IMR-90 (cell line): ENCODE data around the gene EHBP1. TPM values are rescaled to one million over a fixed set of nuclear protein-coding genes. Genes with fewer than 3 reads are reported as not detected.
A peak's percentile ranks its signal among the peaks of the same experiment; 100 is the strongest.

Experiments
- ATAC-seq: fragments of 200-7000 bp; cut with Tn5 transposase; 2 replicates; pipeline ENCODE4 v1.9.1; 2020; ENCODE audit warnings: low read depth, mild to moderate bottlenecking, moderate library complexity
- BruUV-seq: library from RNA; stranded (reverse); fragments of 400-500 nt; replicated peaks from 2 replicates; lab custom pipeline; 2021; lab: Mats Ljungman, UMichigan
- CTCF ChIA-PET: fragments of 300-600 bp; formaldehyde crosslinking; extraction: SDS; loops from one replicate; lab custom pipeline; 2021; ENCODE audit warnings: antibody characterized with exemption; lab: Yijun Ruan, JAX
- POLR2A ChIA-PET: fragments of 300-600 bp; sonication (Branson Sonifier 250); formaldehyde crosslinking; loops from one replicate; lab custom pipeline; 2022; ENCODE audit warnings: antibody characterized with exemption; ENCODE audit not compliant: unreplicated experiment; lab: Charles Lee
- DNase-seq: peaks from one replicate; pipeline ENCODE4 v3.0.0; 2013
- H2AFZ ChIP-seq: replicated peaks from 2 replicates; pipeline ENCODE3; 2013; ENCODE audit warnings: low read length, mild to moderate bottlenecking; ENCODE audit not compliant: poor library complexity
- H2AK5ac ChIP-seq: 2 replicates; pipeline ENCODE4 v1.6.1; 2013; ENCODE audit warnings: low read depth, low read length, inconsistent platforms
- H2AK9ac ChIP-seq: replicated peaks from 2 replicates; pipeline ENCODE3; 2013; ENCODE audit warnings: mild to moderate bottlenecking, low read depth, low read length, moderate library complexity; ENCODE audit not compliant: poor library complexity
- H2BK120ac ChIP-seq: 2 replicates; pipeline ENCODE4 v1.6.1; 2013; ENCODE audit warnings: low read depth, low read length, inconsistent platforms
- H2BK15ac ChIP-seq: 3 replicates; pipeline ENCODE4 v1.6.1; 2013; ENCODE audit warnings: low read depth, low read length, inconsistent platforms
- H2BK20ac ChIP-seq: 2 replicates; pipeline ENCODE4 v1.6.1; 2013; ENCODE audit warnings: low read depth, mild to moderate bottlenecking, inconsistent platforms, low read length, moderate library complexity
- H2BK5ac ChIP-seq: 2 replicates; pipeline ENCODE4 v1.6.1; 2013; ENCODE audit warnings: mild to moderate bottlenecking, low read depth, low read length, inconsistent platforms; ENCODE audit not compliant: poor library complexity, severe bottlenecking
- H3K14ac ChIP-seq: replicated peaks from 2 replicates; pipeline ENCODE4 v1.6.1; 2013; ENCODE audit warnings: low read depth, low read length, inconsistent platforms
- H3K18ac ChIP-seq: 2 replicates; pipeline ENCODE4 v1.6.1; 2013; ENCODE audit warnings: low read depth, low read length, control low read depth
- H3K23ac ChIP-seq: 2 replicates; pipeline ENCODE4 v1.6.1; 2013; ENCODE audit warnings: low read depth, low read length, inconsistent platforms
- H3K27ac ChIP-seq: 2 replicates; pipeline ENCODE4 v1.5.1; 2013; ENCODE audit warnings: mild to moderate bottlenecking, control low read depth, low read length; ENCODE audit not compliant: insufficient read depth
- H3K27me3 ChIP-seq: 2 replicates; pipeline ENCODE4 v1.6.1; 2013; ENCODE audit warnings: low read length; ENCODE audit not compliant: control insufficient read depth, insufficient read depth
- H3K36me3 ChIP-seq: 2 replicates; pipeline ENCODE4 v1.6.1; 2013; ENCODE audit warnings: low read length, mixed read lengths; ENCODE audit not compliant: control insufficient read depth, insufficient read depth
- H3K4ac ChIP-seq: 2 replicates; pipeline ENCODE4 v1.6.1; 2013; ENCODE audit warnings: low read depth, low read length, inconsistent platforms
- H3K4me1 ChIP-seq: 2 replicates; pipeline ENCODE4 v1.6.1; 2013; ENCODE audit warnings: low read length, mixed read lengths; ENCODE audit not compliant: control insufficient read depth, insufficient read depth
- H3K4me2 ChIP-seq: 2 replicates; pipeline ENCODE4 v1.6.1; 2013; ENCODE audit warnings: low read depth, mild to moderate bottlenecking, control low read depth, low read length, moderate library complexity
- H3K4me3 ChIP-seq: 2 replicates; pipeline ENCODE4 v1.5.1; 2013; ENCODE audit warnings: low read depth, mild to moderate bottlenecking, control low read depth, low read length, moderate library complexity; ENCODE audit not compliant: insufficient read depth
- H3K56ac ChIP-seq: 2 replicates; pipeline ENCODE4 v1.6.1; 2013; ENCODE audit warnings: low read length, inconsistent platforms; ENCODE audit not compliant: insufficient read depth; ENCODE audit errors: extremely low read depth
- H3K79me1 ChIP-seq, 2 experiments: 2 replicates each; pipeline ENCODE4 v1.6.1; 2013; ENCODE audit warnings: low read length in 2 of 2, inconsistent platforms in 1 of 2, low read depth in 1 of 2
- H3K9ac ChIP-seq: 2 replicates; pipeline ENCODE4 v1.6.1; 2013; ENCODE audit warnings: low read depth, low read length, control low read depth
- H3K9me1 ChIP-seq: 2 replicates; pipeline ENCODE4 v1.6.1; 2013; ENCODE audit warnings: low read length, inconsistent platforms; ENCODE audit not compliant: insufficient read depth
- H3K9me3 ChIP-seq: 2 replicates; pipeline ENCODE4 v1.6.1; 2013; ENCODE audit warnings: low read length; ENCODE audit not compliant: control insufficient read depth, insufficient read depth
- H4K20me1 ChIP-seq: 2 replicates; pipeline ENCODE4 v1.6.1; 2013; ENCODE audit warnings: low read length, inconsistent platforms; ENCODE audit not compliant: insufficient read depth
- H4K5ac ChIP-seq: 2 replicates; pipeline ENCODE4 v1.6.1; 2013; ENCODE audit warnings: mild to moderate bottlenecking, low read depth, low read length, control low read depth
- H4K8ac ChIP-seq, 2 experiments: 2 replicates each; pipeline ENCODE4 v1.6.1; 2013; ENCODE audit warnings: low read depth in 2 of 2, low read length in 2 of 2, control low read depth in 1 of 2, inconsistent platforms in 1 of 2
- H4K91ac ChIP-seq: 2 replicates; pipeline ENCODE4 v1.6.1; 2013; ENCODE audit warnings: low read depth, low read length, inconsistent platforms; ENCODE audit not compliant: insufficient read depth
- FOS ChIP-seq: fragments of 150-350 bp; IDR thresholded peaks from 2 replicates; pipeline ENCODE4 v1.6.1; 2016; ENCODE audit warnings: low read depth, low read length
- MAFK ChIP-seq: IDR thresholded peaks from 2 replicates; pipeline ENCODE4 v1.6.1; 2012; ENCODE audit warnings: low read depth, low read length, improper control_type of control experiment
- MAZ ChIP-seq: IDR thresholded peaks from 2 replicates; pipeline ENCODE4 v1.6.1; 2012; ENCODE audit warnings: low read depth, mild to moderate bottlenecking, low read length, improper control_type of control experiment, moderate library complexity, borderline replicate concordance
- MXI1 ChIP-seq: IDR thresholded peaks from 2 replicates; pipeline ENCODE4 v1.6.1; 2012; ENCODE audit warnings: low read depth, mild to moderate bottlenecking, low read length, moderate library complexity, borderline replicate concordance
- NFE2L2 ChIP-seq: fragments of 150-350 bp; IDR thresholded peaks from 2 replicates; pipeline ENCODE4 v1.6.1; 2016; ENCODE audit warnings: low read depth, mild to moderate bottlenecking, low read length
- POLR2A ChIP-seq: IDR thresholded peaks from 2 replicates; pipeline ENCODE4 v1.6.1; 2012; ENCODE audit warnings: mild to moderate bottlenecking, low read depth, low read length
- RAD21 ChIP-seq: IDR thresholded peaks from 2 replicates; pipeline ENCODE4 v1.6.1; 2012; ENCODE audit warnings: low read length, improper control_type of control experiment
- RFX5 ChIP-seq: IDR thresholded peaks from 2 replicates; pipeline ENCODE4 v1.8.0; 2012; ENCODE audit warnings: low read depth, mild to moderate bottlenecking, low read length, moderate library complexity
- USF2 ChIP-seq: fragments of 150-350 bp; IDR thresholded peaks from 2 replicates; pipeline ENCODE4 v1.6.1; 2017; ENCODE audit warnings: mild to moderate bottlenecking, antibody characterized with exemption, low read length, low read depth
- WGBS, 2 experiments: methylation state at CpG; one replicate each; pipeline versions ENCODE4 v1.1.5 to v1.1.7; 2013; ENCODE audit warnings: missing lambda C conversion rate in 2 of 2; ENCODE audit not compliant: insufficient read length in 1 of 2; ENCODE audit errors: extremely low coverage in 2 of 2; 5-methylcytosine and 5-hydroxymethylcytosine counted together
- dilution Hi-C: fragments of 300-500 bp; cut with HindIII; formaldehyde crosslinking; loops from one replicate; pipeline ENCODE4 v1.14.3; 2018; ENCODE audit warnings: low sequenced_read_pairs; ENCODE audit not compliant: unreplicated experiment
- in situ Hi-C: fragments of 300-500 bp; cut with MboI; formaldehyde crosslinking; loops from 3 replicates; pipeline ENCODE4 v1.14.3; 2019; ENCODE audit warnings: low sequenced_read_pairs, inconsistent platforms, mixed read lengths
- intact Hi-C: fragments of 100-400 bp; cut with micrococcal nuclease; formaldehyde crosslinking; loops from 2 replicates; pipeline ENCODE4 v1.10.0; 2022
- polyA plus RNA-seq, 3 experiments: library from polyadenylated mRNA; depleted of rRNA; stranded (reverse); fragments of >200 nt; gene quantifications; 2 replicates each; pipeline ENCODE4 v1.2.3, GENCODE V29; 2012; ENCODE audit warnings: low replicate concordance in 1 of 3
- total RNA-seq: library from RNA; depleted of rRNA; stranded (reverse); fragments of >200 nt; gene quantifications from 2 replicates; pipeline ENCODE4 v1.2.3, GENCODE V29; 2012
- TF ChIP-seq, protein P1 (sequence below): conservative IDR thresholded peaks from 2 replicates; pipeline ENCODE4 v1.5.1; 2012; ENCODE audit warnings: mild to moderate bottlenecking, low read depth, low read length, improper control_type of control experiment
- TF ChIP-seq, protein P2 (sequence below): fragments of 150-350 bp; IDR thresholded peaks from 2 replicates; pipeline ENCODE4 v1.6.1; 2016; ENCODE audit warnings: low read depth, mild to moderate bottlenecking, low read length, moderate library complexity, borderline replicate concordance

EHBP1 gene
- total and polyA plus RNA-seq, 2 of the 4 experiments (the other 2 are of a cell fraction): 28.3 to 44.4 TPM

DNA sequence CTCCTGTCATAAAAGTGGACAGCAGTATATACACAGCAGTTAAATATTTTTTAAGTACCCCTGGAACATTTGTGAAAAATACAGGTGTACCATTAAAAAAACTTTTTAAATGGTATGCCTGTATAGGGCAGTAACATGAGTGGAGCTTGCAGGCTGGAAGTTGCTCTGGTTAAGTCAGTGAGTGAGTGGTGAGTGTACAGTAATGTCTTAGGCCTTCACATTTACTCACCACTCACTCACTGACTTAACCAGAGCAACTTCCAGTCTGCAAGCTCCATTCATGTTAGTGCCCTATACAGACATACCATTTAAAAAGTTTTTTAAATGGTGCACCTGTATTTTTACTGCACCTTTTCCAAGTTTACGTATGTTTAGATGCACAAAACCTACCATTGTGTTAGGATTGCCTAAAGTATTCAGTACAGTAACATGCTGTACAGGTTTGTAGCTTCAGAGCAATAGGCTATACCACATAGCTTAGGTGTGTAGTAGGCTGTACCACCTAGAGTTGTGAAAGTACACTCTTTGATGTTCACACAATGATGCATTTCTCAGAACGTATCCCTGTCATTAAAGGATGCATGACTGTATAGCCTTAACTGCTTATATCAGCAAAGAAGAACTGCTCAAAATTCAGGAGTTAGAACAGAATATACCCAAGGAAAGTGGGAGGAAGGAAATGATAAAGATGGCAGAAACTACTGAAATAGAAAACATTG lies 112.6 kb downstream of the EHBP1 start:
- in situ Hi-C loops: no loop called here
- H2BK20ac ChIP-seq: no peak overlapping the region
- no peaks in the 10 kb centered on the region for H3K9me3 ChIP-seq
- H3K18ac ChIP-seq: no peak overlapping the region
- H3K56ac ChIP-seq: no peak overlapping the region
- H2BK5ac ChIP-seq: no peak overlapping the region
- H4K91ac ChIP-seq: no peak overlapping the region
- no peak overlapping the region for H3K23ac ChIP-seq
- no peak overlapping the region for H4K5ac ChIP-seq
- intact Hi-C loops: no loop called here
- no peak overlapping the region for H3K4me3 ChIP-seq
- H3K4ac ChIP-seq: no peak overlapping the region
- H4K20me1 ChIP-seq: peaks cover 11% of the 10 kb centered on the region; the same call in 1 of the 2 replicates
- no peak overlapping the region for H3K14ac ChIP-seq
- no peak overlapping the region for H2BK15ac ChIP-seq
- no peak overlapping the region for H3K4me2 ChIP-seq
- H2AFZ ChIP-seq: no peak overlapping the region
- no peak overlapping the region for H3K27ac ChIP-seq
- WGBS, 2 experiments: no CpG with 5 or more reads among the region's 2 CpGs
- H3K4me1 ChIP-seq: no peaks in the 10 kb centered on the region; the same call in 1 of the 2 replicates
- TF ChIP-seq USF2: no peak
- no peak for TF ChIP-seq RFX5
- no peak for TF ChIP-seq MAZ
- no peak for TF ChIP-seq MXI1
- no peak for TF ChIP-seq MAFK
- no peak for TF ChIP-seq FOS
- TF ChIP-seq NFE2L2: no peak
- TF ChIP-seq, protein P1, sequence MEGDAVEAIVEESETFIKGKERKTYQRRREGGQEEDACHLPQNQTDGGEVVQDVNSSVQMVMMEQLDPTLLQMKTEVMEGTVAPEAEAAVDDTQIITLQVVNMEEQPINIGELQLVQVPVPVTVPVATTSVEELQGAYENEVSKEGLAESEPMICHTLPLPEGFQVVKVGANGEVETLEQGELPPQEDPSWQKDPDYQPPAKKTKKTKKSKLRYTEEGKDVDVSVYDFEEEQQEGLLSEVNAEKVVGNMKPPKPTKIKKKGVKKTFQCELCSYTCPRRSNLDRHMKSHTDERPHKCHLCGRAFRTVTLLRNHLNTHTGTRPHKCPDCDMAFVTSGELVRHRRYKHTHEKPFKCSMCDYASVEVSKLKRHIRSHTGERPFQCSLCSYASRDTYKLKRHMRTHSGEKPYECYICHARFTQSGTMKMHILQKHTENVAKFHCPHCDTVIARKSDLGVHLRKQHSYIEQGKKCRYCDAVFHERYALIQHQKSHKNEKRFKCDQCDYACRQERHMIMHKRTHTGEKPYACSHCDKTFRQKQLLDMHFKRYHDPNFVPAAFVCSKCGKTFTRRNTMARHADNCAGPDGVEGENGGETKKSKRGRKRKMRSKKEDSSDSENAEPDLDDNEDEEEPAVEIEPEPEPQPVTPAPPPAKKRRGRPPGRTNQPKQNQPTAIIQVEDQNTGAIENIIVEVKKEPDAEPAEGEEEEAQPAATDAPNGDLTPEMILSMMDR: no peak
- TF ChIP-seq POLR2A: no peak
- TF ChIP-seq, protein P2, sequence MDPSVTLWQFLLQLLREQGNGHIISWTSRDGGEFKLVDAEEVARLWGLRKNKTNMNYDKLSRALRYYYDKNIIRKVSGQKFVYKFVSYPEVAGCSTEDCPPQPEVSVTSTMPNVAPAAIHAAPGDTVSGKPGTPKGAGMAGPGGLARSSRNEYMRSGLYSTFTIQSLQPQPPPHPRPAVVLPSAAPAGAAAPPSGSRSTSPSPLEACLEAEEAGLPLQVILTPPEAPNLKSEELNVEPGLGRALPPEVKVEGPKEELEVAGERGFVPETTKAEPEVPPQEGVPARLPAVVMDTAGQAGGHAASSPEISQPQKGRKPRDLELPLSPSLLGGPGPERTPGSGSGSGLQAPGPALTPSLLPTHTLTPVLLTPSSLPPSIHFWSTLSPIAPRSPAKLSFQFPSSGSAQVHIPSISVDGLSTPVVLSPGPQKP: no peak
- TF ChIP-seq RAD21: no peak
- POLR2A ChIA-PET: no interaction called here
- no peak overlapping the region for H2BK120ac ChIP-seq
- H4K8ac ChIP-seq: no peak overlapping the region
- BruUV-seq: no TSS peak
- no peak overlapping the region for H2AK5ac ChIP-seq
- CTCF ChIA-PET: no interaction called here
- dilution Hi-C loops: no loop called here
- H3K27me3 ChIP-seq: no peaks in the 10 kb centered on the region
- H3K79me1 ChIP-seq: peaks cover 24 to 47% of the 10 kb centered on the region in 2 experiments
- H3K36me3 ChIP-seq: no peaks in the 10 kb centered on the region
- DNase-seq (peak; percentile 76), ATAC-seq (peak; percentile 81)
- H2AK9ac ChIP-seq: no peak overlapping the region
- peaks cover 8% of the 10 kb centered on the region for H3K9me1 ChIP-seq
- no peak overlapping the region for H3K9ac ChIP-seq
